Esophagus squamous epithelium (tissue), 4 donors: ENCODE results near the gene UBE2Q1.

Source experiments
- POLR2A ChIP-seq, 4 donors: fragments of 450-650 bp; IDR thresholded peaks; one replicate each; pipeline ENCODE4 v1.6.1; 2017; ENCODE audit warnings: antibody characterized with exemption in 4 of 4, mild to moderate bottlenecking in 4 of 4, moderate library complexity in 3 of 4
- TF ChIP-seq, protein P1 (sequence below), 6 experiments: fragments of 450-650 bp in 4 of 6; fragments of 200-600 bp in 2 of 6; sonication (generic) in 2 of 6; IDR thresholded peaks; one replicate each; pipeline ENCODE4 v1.5.1; 2016 to 2019; ENCODE audit warnings: antibody characterized with exemption in 6 of 6, mild to moderate bottlenecking in 4 of 6, moderate library complexity in 4 of 6

DNA sequence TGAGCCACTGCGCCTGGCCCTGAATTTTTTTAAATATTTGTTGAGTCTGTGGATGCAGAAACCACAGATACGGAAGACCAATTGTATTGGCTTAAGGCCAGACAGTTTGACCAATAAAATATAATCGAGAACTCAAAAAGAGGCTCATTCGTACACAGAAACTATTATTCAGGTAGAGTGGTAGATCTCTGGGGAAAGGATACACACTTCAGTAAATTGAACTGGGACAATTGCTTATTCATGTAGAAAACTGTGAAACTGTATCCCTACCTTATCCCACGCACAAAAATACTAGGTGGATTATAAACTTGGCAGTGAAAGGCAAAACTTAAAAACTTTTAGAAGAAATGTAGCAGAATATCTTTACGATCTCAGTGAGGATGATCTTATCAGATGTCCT, 31.3 kb downstream of the UBE2Q1 start:
- TF ChIP-seq, protein P1, sequence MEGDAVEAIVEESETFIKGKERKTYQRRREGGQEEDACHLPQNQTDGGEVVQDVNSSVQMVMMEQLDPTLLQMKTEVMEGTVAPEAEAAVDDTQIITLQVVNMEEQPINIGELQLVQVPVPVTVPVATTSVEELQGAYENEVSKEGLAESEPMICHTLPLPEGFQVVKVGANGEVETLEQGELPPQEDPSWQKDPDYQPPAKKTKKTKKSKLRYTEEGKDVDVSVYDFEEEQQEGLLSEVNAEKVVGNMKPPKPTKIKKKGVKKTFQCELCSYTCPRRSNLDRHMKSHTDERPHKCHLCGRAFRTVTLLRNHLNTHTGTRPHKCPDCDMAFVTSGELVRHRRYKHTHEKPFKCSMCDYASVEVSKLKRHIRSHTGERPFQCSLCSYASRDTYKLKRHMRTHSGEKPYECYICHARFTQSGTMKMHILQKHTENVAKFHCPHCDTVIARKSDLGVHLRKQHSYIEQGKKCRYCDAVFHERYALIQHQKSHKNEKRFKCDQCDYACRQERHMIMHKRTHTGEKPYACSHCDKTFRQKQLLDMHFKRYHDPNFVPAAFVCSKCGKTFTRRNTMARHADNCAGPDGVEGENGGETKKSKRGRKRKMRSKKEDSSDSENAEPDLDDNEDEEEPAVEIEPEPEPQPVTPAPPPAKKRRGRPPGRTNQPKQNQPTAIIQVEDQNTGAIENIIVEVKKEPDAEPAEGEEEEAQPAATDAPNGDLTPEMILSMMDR (IDR thresholded peaks at IDR 0.05) = no peak
- no peak for TF ChIP-seq POLR2A (IDR thresholded peaks at IDR 0.05)
